NCI-H748 treated with DMSO at 0.1 percent for 48 hours (cell line): ENCODE measurements around the gene METTL4.

Experiments
- DNase-seq: peaks from one replicate; lab custom pipeline; 2025; lab: John Stamatoyannopoulos, UW

The METTL4 gene

DNA sequence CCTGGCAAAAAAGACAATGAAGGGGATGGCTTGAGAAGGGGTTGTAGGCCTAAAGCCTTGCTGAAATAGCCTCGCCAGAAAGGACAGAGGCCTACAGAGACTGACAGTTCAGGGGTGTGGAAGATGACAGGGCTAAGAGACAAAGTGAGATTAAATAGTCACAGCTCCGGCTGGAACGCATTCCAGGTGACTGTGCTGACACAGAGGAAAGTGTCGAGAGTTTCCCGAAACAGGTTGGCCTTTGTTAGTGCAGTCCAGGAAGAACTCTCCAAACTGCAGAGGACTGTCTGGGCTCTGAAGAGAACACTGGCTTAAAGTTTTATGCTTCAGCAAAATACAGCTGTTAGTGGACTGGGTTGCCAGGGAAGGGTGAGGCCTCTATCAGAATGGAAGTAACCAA is 52.8 kb downstream of the METTL4 start:
- no peak for DNase-seq

DNA sequence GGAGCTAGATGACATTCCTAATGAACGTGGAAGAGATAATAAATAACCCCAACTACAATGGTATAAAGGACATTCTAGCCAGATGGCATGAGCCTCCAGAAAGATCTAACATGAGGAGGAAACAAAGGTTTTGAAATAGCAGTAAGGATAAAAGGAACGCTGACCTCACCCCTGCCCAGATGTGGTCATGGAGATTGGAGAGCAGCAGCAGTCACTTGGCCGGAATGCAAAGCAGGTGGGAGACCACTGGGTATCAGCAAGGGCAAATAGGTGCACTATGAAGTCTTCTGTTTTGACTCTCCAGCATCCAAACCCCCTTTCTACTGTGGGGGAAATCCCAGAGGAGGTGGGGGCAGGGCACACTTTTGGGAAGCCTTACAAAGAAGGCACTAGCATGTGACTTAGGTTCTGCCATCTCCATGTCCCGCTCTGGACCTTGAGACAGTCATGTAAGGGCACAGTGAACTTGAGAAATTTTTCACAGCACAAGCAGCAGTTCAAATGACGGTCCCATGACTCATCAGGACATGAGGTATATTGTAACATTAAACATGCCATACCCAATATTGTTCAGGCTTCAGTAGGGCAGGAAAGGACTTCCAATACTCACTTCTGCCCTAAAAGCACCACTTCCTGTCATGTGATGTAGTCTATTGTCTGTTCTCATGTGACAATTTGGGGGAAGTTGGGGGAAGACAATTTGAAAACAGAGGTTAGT is 55.2 kb downstream of the METTL4 start:
- no peak for DNase-seq

DNA sequence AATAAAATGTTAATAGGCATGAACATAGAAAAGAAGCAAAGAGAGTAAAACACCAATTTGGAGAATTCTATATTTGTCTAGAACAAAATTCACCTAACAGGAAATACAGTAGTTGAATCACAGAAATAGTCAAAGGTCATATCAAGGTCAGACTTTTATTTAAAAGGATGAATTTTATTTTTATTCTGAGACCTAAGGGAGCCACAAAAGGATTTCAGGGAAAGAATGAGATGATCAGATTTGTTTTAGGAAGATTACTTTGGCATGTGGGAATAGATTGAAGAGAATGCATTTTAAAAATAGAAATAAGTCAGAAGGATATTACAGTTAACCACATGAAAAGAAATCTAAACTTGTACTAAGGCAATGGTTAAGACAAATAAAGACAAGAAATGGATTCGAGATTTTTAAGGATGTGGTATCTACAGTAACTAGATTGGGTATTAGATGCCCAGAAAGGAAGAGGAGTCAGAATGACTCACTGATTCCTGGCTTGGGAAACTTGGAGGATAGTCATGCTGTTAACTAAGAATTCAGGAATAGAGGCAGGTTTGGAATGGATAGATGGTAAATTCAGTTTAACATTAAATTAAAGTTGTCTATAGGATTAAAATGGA is 56.0 kb downstream of the METTL4 start:
- no peak for DNase-seq

DNA sequence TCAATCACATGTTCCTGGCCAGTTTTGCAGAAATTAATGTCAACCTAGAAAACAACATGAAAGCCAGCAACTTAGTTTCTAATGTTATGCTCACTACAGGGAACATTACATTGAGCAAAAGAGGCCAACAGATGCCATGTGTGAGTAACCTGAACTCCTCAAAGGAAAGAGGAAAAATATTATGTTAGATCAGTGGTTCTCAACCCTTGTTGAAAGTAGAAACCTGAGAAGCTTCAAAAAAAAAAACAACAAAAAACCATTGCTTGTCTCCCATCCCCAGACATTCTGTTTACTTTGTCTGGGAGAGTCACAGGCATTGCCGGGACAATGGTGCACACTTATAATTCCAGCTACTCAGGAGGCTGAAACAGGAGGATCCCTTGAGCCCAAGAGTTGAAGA is 57.7 kb downstream of the METTL4 start:
- peak; percentile 34 for DNase-seq

DNA sequence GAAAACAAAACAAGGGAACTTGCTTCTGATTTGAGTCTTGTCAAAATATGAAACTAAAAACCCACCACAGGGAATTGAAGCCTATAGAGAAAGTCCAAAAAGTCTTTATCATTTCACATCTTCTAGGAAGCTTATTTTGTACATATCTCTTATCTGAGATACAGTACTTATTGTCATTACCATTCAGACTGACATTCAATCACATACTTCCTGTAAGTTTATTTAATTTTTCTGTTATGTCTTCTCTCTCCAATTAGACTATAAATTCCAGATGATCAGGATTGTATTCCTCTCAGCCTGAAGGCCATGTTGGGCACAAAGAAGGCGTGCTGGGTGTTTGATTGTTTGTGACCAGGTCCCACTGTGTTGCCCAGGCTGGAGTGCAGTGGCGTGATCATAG is 59.2 kb downstream of the METTL4 start:
- DNase-seq, result no peak

DNA sequence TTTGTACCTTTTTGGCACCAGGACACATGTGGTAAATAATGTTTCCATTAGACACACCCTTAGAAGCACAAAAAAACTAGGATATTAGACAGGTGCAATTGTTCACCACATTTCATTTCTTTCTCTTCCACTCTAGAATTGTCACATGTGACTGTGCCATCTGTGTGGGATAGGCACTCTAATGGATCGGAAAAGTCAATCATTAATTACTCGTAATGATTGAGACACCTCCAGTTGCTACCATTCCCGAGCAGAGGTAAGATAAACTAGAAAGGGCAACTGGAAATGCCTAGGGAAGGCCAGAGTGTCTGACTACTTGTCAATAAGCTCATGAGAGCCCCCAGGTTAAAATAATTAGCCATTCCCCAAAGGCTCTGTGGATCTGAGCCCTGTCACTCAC is 59.9 kb downstream of the METTL4 start:
- no peak for DNase-seq

DNA sequence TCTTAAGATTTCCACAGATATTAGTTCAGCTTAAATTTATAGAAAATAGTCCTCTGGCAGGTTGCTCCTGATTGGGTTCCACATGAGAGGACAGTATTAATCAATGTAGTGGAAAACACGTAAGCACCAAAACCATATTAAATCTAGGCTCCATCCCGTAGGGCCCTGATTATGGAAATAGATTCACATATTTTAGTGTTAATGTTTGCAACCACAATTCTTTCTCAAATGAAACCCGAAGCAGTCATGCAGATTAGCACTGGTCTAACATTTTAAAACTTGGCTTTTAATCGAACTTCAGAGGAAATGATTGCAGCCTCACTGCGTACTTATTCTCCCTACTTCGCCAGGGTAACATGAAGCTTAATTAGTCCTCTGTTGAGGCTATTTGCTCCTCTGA is 60.9 kb downstream of the METTL4 start:
- no peak for DNase-seq

DNA sequence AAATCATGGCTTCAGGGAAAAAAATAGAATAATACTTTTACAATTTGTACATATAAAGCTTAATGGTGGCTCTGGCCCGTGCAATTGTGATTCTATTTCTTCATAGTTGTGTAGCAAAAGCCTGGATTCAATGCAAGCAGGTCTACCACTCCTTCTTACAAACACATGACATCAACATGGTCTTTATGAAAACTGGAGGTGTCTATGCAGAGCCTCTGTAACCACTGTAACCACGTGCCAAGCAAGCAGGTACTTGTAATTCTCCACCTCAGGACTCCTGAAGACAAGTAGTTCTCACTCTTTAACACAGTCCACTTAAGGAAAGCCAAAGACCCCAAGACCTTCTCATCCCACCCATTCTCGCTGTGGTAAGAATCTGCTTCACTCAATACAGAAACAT is 62.6 kb downstream of the METTL4 start:
- no peak for DNase-seq

DNA sequence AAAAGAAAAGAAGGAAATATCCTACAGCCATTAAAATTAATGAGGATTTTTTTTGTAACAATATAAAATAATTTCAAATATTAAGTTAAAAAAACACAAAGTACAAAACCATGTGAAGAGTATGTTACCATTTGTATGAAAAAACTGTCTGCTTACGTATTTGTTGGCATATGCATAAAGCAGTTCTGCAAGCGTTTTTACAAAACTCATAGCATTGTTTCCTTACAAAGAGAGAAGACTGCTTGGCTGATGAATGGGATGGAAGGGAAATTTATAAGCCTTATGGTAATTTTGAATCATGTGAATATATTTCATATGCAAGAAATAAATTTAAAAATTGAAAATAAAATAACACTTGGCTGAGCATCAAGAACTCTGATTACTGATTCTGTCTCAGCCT is 63.1 kb downstream of the METTL4 start:
- no peak for DNase-seq

DNA sequence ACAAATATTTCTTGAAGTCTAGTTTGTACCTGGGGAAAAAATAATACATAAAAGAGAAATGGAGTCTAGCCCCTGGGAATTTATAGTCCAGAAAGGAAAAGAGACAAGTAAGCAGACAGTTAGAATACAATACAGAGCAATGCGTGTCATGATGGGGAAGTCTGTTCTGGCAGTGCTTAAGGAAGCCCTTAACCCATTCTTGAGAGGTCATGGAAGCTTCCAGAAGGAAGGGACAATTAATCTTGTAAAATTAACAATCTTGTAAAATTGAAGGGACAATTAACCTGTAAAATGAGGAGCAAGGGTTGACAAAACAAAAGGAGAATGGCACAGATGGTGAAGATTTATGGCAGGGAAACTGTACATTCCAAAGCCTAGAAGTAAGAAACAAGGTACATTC is 66.7 kb downstream of the METTL4 start:
- DNase-seq, result no peak

DNA sequence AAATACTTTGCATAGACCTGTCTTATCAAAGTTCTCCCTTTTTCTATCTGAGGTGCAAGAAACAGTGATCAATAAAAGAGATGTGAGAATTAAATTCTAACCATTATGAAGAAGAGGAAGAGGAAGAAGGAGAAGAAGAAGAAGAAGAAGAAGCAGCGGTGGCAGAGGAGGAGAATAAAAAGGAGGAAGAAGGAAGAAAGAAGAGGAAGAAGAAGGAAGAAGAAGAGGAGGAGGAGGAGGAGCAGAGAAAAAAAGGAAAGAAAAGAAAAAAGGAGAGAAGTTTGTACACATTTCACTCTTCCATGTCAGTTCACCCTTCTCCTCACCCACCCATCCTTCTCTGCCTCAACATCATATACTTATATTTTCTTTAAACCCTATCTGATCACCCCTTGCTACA is 68.4 kb downstream of the METTL4 start:
- DNase-seq, result no peak

DNA sequence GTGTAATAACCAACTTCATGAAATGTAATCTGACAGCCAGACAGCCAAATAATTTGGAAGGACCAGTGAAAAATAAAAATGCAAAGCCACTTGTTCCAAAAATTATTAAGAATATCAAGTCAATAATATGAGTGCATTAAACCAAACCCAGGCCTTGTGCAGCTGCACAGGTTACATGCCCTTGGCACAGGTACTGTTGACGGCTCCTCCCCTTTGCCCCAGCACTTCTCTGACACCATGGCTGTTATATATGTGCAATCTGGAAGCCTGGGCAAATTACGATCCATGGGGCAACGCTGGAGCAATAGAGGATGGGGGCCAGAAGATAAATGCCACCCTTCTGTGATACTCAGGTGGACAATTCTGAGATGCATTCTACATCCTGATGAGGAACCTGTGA is 68.9 kb downstream of the METTL4 start:
- DNase-seq, result no peak

DNA sequence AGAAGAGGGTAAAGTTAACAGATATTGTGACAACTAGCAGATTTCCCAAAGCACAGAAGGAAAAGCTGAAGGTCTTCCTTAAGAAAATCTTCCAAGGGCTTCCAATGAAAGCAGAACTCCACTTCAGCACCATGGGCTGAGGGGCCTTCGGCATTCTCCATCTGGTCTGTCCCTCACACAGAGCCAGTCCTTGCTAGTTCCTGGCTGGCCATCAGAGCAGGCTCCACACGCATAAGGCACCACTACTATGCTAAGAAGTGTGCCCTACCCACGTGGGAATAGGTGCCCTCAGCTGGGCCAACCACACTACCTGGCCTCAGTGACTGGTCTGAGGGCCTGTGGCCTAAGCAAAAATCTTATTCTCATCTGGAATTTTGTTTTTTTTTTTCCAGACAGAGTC is 73.5 kb downstream of the METTL4 start:
- no peak for DNase-seq

DNA sequence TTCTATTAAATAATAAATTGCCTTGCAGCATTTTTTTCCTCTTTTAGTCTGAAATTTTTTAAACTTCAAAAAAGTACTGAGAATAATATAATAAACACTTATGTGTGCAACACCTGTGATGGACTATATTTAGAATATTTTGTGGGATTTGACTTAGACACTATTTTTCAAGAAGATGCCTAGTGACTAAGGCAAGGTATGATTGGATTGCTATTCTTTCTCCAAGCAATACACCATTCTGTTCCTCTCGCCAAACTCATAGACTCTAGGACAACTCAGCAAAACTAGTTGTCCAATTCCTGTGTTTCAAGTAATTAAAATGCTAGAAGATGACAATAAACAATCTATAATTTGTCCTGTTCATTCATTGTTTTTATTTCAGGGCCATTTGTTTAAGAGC is 75.9 kb downstream of the METTL4 start:
- DNase-seq, result no peak

DNA sequence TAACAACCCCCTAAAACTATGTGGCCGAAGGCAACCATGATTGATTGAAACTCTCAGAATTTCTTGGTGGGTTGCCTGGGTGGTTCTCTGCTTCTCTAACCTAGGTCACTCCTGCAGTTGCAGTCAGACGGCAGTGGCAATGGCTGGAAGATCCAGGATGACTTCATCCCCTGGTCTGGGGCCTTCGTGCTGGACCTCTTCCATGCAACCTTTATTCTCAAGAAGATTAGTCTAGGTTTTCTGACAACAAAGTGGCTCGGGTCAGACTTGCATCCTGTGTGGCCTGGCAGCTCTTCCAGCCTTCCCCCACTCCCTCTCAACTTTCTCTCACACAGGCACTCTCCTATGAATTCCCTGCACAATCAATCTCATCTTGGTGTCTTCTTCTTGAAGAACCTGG is 76.4 kb downstream of the METTL4 start:
- DNase-seq, result no peak
